Erythroblast (primary cell): Measurements from ENCODE around the gene MIEF1.

Experiments
- GATA1 ChIP-seq: IDR thresholded peaks from 2 replicates; pipeline ENCODE4 v1.6.1; 2011; ENCODE audit warnings: low read depth, mild to moderate bottlenecking, control low read depth, low read length, moderate library complexity
- POLR2A ChIP-seq: IDR thresholded peaks from 2 replicates; pipeline ENCODE4 v1.6.1; 2011; ENCODE audit warnings: mild to moderate bottlenecking, low read length

GRCh38 chr22:39462443-39463221 lies 39.5 kb upstream of the MIEF1 start:
- no peak for TF ChIP-seq POLR2A
- TF ChIP-seq GATA1 = no peak
